Fibroblast of skin of left quadriceps (primary cell): ENCODE results near the gene MRPL17.
"Not testable (repeated sequence)": the region's sequence is repeated elsewhere in the genome, so short reads cannot be mapped to it uniquely, and the experiment has no call there.

ENCODE experiments used
- DNase-seq, 2 experiments: peaks; one replicate each; pipeline ENCODE4 v3.0.0-alpha.2; 2013; ENCODE audit warnings: low read depth in 2 of 2

MRPL17 gene

GRCh38 chr11:6682936-6683861 lies at the start of gene MRPL17:
Gene MRPL17, minus strand, starts transcription at chr11:6683340. Its CDS starts 44 bp downstream, at chr11:6683296.
- DNase-seq, result peak; percentile 98

- no peak for DNase-seq
Observed at GRCh38 chr11:6727971-6728760, 45.0 kb upstream of the MRPL17 start.

GRCh38 chr11:6725386-6725896 lies 42.3 kb upstream of the MRPL17 start:
- no peak for DNase-seq

GRCh38 chr11:6724013-6724412 lies 40.9 kb upstream of the MRPL17 start:
- no peak for DNase-seq

- DNase-seq, result no peak
Observed at GRCh38 chr11:6721343-6721742, 38.2 kb upstream of the MRPL17 start.

GRCh38 chr11:6719576-6719975 lies 36.4 kb upstream of the MRPL17 start:
- DNase-seq, result no peak

- no peak for DNase-seq
Observed at GRCh38 chr11:6717426-6717825, 34.3 kb upstream of the MRPL17 start.

- DNase-seq, result not testable (repeated sequence)
Observed at GRCh38 chr11:6711552-6711951, 28.4 kb upstream of the MRPL17 start.

GRCh38 chr11:6708876-6709275 lies 25.7 kb upstream of the MRPL17 start:
- no peak for DNase-seq

GRCh38 chr11:6705905-6706535 lies 22.9 kb upstream of the MRPL17 start:
- peak; percentile 39 to 43 for DNase-seq

- DNase-seq, result peak in 1 of 2 experiments; percentile 24
Observed at GRCh38 chr11:6703247-6704063, 20.3 kb upstream of the MRPL17 start.

GRCh38 chr11:6701955-6702354 lies 18.8 kb upstream of the MRPL17 start:
- not testable (repeated sequence) for DNase-seq

GRCh38 chr11:6695377-6695776 lies 12.2 kb upstream of the MRPL17 start:
- DNase-seq, result peak in 1 of 2 experiments; percentile 11

GRCh38 chr11:6694229-6694535 lies 11.0 kb upstream of the MRPL17 start:
- no peak for DNase-seq

GRCh38 chr11:6693342-6694228 lies 10.4 kb upstream of the MRPL17 start:
- DNase-seq, result peak; percentile 45 to 58

- DNase-seq, result no peak
Observed at GRCh38 chr11:6692128-6692527, 9.0 kb upstream of the MRPL17 start.

GRCh38 chr11:6690431-6691132 lies 7.4 kb upstream of the MRPL17 start:
- not testable (repeated sequence) for DNase-seq

GRCh38 chr11:6687876-6688275 lies 4.7 kb upstream of the MRPL17 start:
- DNase-seq, result no peak

GRCh38 chr11:6686006-6686405 lies 2.9 kb upstream of the MRPL17 start:
- DNase-seq, result no peak

- DNase-seq, result not testable (repeated sequence)
Observed at GRCh38 chr11:6684068-6684467, 928 bp upstream of the MRPL17 start.
